Activated CD4-positive, CD25-positive, alpha-beta regulatory T cell treated with anti-CD3 and anti-CD28 coated beads, Interleukin-2, amount 50 U/mL, for 24 hours (primary cell): Measurements from ENCODE around the gene NELFE.
"Not testable (repeated sequence)": the region's sequence is repeated elsewhere in the genome, so short reads cannot be mapped to it uniquely, and the experiment has no call there.

Source experiments
- ATAC-seq, 2 donors: fragments of 150-1000 bp; cut with Tn5 transposase; one replicate each; pipeline ENCODE4 v1.10.0; 2021; ENCODE audit warnings: mild to moderate bottlenecking in 1 of 2, moderate library complexity in 1 of 2

The NELFE gene, protein sequence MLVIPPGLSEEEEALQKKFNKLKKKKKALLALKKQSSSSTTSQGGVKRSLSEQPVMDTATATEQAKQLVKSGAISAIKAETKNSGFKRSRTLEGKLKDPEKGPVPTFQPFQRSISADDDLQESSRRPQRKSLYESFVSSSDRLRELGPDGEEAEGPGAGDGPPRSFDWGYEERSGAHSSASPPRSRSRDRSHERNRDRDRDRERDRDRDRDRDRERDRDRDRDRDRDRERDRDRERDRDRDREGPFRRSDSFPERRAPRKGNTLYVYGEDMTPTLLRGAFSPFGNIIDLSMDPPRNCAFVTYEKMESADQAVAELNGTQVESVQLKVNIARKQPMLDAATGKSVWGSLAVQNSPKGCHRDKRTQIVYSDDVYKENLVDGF

DNA sequence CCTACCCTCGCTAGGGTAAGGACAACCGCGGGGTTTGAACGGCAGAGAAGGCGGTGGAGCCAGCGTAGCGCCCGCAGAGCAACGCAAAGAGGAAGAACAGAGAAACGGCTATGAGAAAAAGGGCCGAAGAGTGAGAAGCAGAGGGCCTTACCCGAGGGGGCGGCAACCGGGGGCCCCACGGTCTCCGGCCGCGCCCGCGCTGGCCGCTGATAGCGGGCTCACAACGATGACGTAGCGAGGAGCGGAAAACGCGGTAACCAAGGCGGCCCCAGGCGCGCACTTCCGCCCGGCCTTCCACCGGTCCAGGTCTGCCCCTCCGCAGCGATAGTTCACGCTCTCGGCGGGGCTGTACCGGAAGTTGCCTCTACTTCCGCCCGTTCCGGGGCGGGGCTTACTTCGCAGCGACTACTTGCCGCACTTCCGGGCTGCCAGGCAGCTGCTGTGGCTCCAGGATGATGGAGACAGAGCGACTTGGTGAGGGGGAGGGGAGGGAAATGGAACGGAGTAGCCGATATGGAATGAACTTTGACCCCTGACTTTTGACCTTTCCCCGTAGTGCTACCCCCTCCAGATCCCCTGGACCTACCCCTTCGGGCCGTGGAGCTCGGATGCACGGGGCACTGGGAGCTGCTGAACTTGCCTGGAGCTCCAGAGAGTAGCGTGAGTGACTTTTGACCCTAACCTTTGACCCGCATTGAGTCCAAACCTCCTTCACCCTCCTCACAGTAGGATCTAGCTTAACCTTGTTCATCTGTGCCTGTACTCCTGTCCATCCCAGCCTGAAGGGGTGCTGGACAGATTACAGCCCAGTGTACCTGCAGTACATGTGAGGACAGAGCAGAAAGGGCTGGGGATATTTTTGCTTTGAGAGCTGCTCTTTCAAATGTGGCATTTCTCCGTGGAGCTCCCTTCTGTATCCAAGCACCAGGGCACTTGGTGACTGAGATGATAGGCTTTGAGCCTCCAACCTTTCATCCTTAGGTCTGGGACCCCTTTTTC is at the start of gene NELFE, which contains the start of gene SKIC2:
NELFE (minus strand) TSS at position 231 of the 999 bp plus-strand sequence. CDS start 525 bp downstream, outside the sequence.
SKIC2 (plus strand) TSS at position 435 of the 999 bp plus-strand sequence; CDS start at position 453, 18 bp downstream.
- peak; percentile 99 to 100 for ATAC-seq

DNA sequence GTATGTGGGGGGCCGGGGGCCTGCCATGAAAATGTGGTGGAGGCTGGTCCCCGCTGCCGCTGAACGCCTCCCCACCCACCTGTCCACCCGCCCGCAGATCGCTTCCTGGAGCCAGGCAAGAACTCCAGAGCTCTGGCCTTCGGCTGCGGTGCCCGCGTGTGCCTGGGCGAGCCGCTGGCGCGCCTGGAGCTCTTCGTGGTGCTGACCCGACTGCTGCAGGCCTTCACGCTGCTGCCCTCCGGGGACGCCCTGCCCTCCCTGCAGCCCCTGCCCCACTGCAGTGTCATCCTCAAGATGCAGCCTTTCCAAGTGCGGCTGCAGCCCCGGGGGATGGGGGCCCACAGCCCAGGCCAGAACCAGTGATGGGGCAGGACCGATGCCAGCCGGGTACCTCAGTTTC is 49.3 kb upstream of the NELFE start:
- ATAC-seq: not testable (repeated sequence)

DNA sequence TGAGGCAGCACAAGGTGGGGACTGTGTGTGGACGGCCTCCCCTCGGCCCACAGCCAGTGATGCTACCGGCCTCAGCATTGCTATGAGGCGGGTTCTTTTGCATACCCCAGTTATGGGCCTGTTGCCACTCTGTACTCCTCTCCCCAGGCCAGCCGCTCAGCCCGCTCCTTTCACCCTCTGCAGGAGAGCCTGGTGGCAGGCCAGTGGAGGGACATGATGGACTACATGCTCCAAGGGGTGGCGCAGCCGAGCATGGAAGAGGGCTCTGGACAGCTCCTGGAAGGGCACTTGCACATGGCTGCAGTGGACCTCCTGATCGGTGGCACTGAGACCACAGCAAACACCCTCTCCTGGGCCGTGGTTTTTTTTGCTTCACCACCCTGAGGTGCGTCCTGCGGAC is 48.3 kb upstream of the NELFE start:
- ATAC-seq: peak in 1 of 2 donors; percentile 14

DNA sequence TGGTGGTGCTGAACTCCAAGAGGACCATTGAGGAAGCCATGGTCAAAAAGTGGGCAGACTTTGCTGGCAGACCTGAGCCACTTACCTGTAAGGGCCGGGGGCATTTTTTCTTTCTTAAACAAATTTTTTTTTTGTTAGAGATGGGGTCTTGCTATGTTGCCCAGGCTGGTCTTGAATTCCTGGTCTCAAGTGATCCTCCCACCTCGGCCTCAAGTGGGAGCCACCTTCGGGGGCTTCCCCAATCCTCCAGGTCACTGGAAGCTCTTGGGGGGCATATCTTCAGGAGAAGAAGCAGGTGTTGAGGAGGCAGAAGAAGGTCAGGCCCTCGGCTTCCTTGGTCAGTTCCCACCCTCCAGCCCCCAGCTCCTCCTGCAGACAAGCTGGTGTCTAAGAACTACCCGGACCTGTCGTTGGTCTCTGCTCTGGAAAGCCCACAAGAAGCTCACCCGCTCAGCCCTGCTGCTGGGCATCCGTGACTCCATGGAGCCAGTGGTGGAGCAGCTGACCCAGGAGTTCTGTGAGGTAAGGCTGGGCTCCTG is 47.3 kb upstream of the NELFE start:
- not testable (repeated sequence) for ATAC-seq

DNA sequence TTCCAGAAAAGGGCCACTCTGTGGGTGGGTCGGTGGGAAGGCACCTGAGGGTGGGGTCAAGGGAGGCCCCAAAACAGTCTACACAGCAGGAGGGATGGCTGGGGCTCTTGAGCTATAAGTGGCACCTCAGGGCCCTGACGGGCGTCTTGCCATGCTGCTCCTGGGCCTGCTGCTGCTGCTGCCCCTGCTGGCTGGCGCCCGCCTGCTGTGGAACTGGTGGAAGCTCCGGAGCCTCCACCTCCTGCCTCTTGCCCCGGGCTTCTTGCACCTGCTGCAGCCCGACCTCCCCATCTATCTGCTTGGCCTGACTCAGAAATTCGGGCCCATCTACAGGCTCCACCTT is 46.7 kb upstream of the NELFE start:
- not testable (repeated sequence) for ATAC-seq

DNA sequence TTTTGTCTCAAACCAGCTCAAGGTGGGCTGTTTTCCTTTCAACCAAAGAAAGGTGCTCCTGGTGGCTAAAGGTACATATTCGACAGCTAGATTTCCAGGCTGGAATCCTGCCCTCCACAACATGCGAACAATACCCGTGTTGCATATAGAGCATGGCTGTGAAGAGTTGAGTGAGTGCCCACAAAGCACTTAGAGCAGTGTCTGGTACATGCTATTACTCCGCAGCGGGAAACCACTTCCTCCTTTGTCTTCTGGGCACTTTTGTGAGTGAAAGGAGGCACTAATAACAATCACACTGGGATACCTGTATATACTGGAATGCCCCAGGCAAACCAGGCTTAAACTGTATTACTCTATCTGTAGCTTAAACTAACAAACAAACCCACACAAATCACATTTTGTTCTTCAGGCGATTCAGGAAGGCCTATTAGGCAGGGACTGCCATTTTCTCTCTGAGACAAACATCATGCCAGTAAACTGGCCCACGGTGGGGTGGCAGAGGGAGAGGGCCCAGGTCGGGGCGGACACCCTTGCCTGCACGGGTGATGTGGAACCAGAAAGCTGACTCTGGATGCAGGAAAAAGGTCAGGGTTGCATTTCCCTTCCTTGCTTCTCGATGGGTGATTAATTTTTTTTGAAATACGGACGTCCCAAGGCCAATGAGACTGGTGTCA is 46.2 kb upstream of the NELFE start:
- ATAC-seq: peak; percentile 63 to 71

DNA sequence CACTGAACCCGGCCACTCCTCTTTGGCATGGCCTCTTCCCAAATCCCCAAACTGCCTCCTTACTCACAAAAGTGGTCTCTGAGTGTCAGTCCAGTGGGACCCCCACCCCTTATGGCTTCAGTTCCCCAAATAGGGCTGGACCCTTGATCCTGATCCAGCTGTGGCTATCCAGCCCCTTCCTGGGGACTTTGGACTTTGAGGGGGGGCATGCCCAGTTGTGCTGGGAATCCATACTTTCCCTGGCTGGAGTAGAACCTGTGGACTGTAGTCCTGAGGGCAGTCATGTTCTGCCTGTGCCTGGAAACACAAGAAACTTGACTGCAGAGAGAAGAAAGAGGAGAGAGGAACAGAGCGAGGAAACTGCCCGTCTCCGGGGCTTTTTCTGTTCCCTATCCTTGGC is 45.6 kb upstream of the NELFE start:
- ATAC-seq: not testable (repeated sequence)

DNA sequence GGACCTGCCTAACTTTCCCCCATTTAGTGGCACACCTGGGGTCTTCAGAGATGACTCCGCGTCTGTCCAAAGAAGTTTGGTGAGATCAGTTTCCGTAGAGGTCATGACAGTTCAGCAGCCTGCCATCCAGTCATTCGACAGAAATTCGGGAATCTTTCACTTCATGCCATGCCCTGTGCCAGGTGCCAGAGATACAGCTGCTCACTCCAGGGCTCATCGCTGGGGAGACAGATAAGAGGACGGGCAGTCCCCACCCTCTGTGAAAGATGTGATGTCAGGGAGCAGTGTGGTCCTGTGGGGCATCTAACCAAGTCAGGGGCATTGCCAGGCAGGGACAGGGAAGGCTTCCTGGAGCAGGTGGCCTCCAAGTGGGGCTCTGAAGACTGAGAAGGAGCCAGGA is 44.5 kb upstream of the NELFE start:
- ATAC-seq: not testable (repeated sequence)

DNA sequence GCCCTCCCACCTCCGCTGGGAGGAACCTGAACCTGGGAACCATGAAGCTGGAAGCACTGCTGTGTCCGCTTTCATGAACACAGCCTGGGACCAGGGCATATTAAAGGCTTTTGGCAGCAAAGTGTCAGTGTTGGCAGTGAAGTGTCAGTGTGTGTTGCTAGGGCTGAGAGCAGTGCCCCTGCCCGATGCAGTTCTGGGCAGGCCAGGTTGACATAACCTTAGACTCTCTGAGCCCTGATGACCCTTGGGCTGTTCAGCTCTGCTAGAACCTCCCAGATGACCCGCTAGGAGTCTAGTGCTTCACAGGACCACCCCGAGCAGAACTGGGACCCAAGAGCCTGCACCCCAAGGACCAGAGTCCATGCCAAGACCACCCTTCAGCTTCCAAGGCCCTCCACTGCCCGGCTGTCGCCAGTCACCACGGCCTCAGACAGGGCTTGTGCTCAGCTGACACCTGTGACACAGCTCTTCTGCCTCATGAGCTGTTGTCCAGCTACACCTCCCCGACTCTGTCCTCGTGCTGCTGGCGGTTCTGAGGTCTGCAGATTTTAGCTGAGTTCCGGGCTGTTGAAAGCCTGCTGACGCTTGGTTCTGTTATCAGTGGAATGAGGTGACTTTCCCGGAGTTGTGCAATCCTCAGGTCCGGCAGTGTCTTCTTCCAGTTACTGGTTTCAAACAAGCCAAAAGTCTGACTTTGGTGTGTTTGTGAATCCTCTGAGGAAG is 43.9 kb upstream of the NELFE start:
- not testable (repeated sequence) for ATAC-seq

DNA sequence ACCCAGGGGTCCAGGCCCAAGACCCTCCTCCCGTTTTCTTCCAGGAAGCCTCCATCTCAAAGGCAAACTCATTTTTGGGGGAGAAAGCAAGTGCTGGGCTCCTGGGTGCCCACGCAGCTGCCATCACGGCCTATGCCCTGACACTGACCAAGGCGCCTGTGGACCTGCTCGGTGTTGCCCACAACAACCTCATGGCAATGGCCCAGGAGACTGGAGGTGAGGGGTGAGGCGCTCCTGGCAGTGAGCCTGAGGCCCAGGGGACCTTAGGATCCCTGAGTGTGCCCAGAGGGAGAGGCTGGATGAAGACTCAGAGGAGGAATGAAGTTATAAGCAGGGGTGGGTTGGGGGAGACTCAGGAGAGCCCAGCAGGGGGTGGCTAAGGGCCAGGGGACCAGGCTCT is 37.6 kb upstream of the NELFE start:
- ATAC-seq: not testable (repeated sequence)

DNA sequence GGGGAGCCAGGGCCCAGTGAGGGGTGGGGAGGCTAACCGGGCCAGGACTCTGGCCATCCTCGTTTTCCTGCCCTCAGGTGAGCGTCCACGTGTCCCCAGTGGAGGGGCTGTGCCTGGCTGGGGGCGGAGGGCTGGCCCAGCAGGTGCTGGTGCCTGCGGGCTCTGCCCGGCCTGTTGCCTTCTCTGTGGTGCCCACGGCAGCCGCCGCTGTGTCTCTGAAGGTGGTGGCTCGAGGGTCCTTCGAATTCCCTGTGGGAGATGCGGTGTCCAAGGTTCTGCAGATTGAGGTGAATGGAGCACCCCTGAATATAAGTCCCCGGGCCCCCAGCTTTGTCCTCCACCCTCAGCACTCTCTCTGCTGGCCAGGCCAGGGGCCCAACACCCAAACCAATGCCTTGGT is 35.6 kb upstream of the NELFE start:
- ATAC-seq: not testable (repeated sequence)

DNA sequence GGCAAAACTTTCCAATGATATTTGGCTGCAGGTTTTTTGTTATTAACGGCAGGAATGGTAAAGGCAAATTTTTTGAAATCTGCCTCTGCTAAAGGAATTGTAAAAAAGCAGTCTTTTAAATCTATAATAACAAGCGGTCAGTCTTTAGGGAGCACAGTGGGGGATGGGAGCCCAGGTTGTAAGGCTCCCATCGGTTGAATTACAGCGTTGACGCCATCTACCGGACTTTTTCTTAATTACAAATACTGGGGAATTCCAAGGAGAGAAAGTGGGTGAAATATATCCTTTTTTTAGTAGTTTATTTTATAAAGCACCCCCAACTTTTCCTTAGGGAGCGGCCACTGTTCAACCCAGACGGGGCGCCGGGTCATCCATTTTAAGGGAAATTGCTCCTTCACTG is 30.6 kb upstream of the NELFE start:
- not testable (repeated sequence) for ATAC-seq

DNA sequence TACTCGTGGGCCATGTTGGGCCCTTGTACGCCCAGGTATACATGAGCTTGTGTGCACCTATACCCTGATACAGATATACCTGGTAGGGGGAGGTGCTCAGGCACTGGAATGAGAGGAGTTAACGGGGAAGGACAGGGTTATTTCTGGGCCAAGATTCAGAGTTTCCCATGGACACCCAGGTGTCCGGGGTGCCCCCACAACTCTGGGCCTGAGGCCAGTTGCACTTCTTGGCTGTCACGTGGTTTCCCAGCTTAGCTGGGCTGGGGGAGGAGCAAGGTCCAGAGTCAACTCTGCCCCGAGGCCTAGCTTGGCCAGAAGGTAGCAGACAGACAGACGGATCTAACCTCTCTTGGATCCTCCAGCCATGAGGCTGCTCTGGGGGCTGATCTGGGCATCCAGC is 23.0 kb upstream of the NELFE start, which contains the start of gene C4A:
C4A (plus strand) TSS at position 314 of the 400 bp plus-strand sequence; CDS start at position 365, 51 bp downstream.
- not testable (repeated sequence) for ATAC-seq

DNA sequence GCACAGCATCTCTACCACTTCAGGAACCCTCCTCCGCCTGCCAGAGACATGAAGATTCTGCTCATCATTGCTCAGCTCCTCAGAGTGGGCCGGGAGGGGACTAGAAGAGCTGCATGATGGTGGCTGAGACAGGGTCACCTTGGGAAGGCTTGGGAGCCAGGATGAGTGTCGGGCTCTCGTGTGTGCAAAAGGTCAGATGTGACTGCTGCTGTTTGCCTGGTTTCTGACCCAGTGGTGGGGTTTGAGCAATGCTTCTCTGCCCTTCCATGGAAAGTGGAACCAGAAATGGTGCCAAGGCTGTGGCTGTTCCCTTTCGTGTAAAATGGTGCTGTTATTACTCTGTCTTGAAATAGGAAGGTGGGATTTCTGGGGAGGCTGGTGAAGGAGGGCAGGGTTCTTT is 22.2 kb upstream of the NELFE start:
- not testable (repeated sequence) for ATAC-seq

DNA sequence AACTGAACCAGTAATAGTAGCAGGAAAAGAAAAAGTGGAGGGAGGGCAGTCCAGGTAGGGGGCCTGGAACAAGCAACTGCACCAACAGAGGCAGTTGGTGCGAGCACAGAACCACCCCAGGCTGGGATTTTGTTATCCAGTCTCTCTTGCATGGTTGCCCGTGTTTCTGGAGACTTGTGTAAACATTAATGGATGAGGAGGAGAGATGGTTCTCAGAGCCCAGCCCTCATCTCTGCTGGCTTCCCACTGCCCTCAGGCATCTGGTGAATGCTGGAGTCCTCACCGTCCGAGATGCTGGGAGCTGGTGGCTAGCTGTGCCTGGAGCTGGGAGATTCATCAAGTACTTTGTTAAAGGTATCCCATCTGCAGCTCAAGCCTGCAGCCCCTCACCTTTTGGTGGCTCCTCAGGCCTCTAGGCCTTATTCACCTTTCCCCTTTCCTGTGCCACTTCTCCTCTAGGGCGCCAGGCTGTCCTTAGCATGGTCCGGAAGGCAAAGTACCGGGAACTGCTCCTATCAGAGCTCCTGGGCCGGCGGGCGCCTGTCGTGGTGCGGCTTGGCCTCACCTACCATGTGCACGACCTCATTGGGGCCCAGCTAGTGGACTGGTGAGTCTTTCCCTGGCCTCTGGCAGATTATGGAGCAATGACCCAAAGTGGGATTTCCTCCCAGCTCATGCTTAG is 21.6 kb upstream of the NELFE start:
- not testable (repeated sequence) for ATAC-seq

DNA sequence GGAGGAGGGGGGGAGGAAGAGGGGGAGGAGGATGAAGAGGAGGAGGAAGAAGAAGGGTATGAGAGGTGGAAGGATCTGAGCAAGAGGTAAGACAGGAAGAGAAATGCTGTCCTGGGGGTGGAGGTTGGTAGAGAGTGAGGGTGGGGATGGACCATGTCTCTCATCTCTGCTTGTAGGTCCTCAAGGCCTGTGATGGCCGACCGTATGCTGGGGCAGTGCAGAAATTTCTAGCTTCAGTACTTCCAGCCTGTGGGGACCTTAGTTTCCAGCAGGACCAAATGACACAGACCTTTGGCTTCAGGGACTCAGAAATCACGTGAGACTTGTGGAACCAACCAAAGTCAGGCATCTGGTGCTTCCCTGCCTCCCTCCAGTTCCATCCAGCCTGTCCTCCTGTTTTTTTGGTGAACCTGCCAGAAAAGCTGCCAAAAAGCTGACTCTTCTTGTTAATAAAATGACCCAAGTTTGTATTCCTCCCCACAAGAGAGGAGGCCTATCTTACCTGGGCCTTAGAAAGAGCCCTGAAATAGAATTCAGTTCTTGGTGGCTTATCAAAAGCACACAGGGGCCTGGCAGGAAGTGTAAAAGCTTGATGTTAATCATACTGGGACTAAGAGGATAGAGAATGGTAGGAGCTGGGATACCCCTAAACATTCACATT is 20.6 kb upstream of the NELFE start:
- ATAC-seq: no peak

DNA sequence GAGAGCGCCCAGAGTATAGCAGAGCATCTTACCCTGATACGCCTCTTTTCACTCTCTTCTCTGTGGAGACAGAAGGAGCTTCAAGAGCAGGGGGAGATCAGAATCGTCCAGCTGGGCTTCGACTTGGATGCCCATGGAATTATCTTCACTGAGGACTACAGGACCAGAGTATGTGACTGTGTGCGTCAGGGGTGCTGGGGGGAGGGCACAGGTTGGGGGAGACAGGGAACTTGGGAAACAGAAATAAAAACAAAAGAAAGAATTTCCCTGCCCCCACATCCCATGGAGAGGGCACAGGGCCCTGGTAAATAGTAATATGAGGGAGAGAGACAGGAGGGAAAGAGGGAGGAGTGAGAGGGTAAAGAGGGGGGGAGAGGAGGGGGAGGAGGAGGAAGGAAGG is 20.1 kb upstream of the NELFE start:
- ATAC-seq: no peak

DNA sequence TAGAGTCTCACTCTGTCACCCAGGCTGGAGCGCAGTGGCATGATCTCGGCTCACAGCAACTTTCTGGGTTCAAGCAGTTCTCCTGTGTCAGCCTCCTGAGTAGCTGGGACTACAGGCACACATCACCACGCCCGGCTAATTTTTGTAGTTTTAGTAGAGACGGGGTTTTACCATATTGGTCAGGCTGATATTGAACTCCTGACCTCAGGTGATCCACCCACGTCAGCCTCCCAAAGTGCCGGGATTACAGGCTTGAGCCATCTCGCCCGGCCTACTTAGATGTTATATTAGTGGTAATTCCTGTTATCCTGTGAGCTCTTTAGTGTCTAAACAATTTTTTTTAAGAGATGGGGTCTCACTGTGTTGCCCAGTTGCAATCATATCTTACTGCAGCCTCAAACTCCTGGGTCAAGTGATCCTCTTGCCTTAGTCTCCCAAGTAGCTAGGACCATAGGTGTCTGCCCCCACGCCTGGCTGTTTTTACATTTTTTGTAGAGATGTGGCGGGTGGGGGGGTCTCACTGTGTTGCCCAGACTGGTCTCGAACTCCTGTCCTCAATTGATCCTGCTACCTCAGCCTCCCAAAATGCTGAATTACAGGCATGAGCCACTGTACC is 19.2 kb upstream of the NELFE start:
- no peak for ATAC-seq

DNA sequence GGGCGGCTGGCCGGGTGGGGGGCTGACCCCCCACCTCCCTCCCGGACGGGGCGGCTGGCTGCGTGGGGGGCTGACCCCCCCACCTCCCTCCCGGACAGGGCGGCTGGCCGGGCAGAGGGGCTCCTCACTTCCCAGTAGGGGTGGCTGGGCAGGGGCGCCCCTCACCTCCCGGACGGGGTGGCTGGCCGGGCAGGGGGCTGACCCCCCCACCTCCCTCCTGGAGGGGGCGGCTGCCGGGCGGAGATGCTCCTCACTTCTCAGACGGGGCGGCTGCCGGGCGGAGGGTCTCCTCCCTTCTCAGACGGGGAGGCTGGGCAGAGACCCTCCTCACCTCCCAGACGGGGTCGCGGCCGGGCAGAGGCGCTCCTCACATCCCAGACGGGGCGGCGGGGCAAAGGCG is 17.3 kb upstream of the NELFE start:
- ATAC-seq: not testable (repeated sequence)
